Measurements from ENCODE around the gene PMM1. TPM values are rescaled to one million over a fixed set of nuclear protein-coding genes. Genes with fewer than 3 reads are reported as not detected.

PMM1 gene
- polyA plus RNA-seq, 2 of the 4 experiments (the other 2 are of a cell fraction), result 23.5 to 28.7 TPM

- Histone ChIP-seq H3K27ac (no peak overlapping the region), H3K4me1 (no peaks in the 10 kb centered on the region), H3K4me3 (no peak overlapping the region), H3K4me2 (no peak overlapping the region), H3K9me3 (no peaks in the 10 kb centered on the region)
- DNase-seq (ENCODE audit: low read depth in 1 of 2, low spot score in 1 of 2), result no peak
- FAIRE-seq, result no peak
- WGBS (ENCODE audit: missing lambda C conversion rate), result 97% methylated on average over 6 of the region's 16 CpGs
- ATAC-seq, result no peak
- ChIA-PET POLR2A (no interaction called here), CTCF (interaction anchor here (0.6 to 6.3 kb wide), 7 partner anchors 12 to 151 kb away, joined by 3 to 69 read pairs (median 7); no protein-coding TSS in a partner anchor)
- TF ChIP-seq USF2 (IDR thresholded peaks at IDR 0.05) (no peak), ZC3H11A (IDR thresholded peaks at IDR 0.05) (no peak), HDAC2 (IDR thresholded peaks at IDR 0.05) (no peak), MAZ (IDR thresholded peaks at IDR 0.05; ENCODE audit: borderline replicate concordance, low read depth, low read length) (no peak), EHF (CRISPR knock-in tag; IDR thresholded peaks at IDR 0.05) (no peak), JUN (IDR thresholded peaks at IDR 0.05) (no peak), EHMT2 (IDR thresholded peaks at IDR 0.05; ENCODE audit: low read depth) (no peak), HOXB13 (CRISPR knock-in tag; IDR thresholded peaks at IDR 0.05; ENCODE audit: low read depth) (no peak), NR3C1 (IDR thresholded peaks at IDR 0.05) (no peak), JUNB (IDR thresholded peaks at IDR 0.05) (no peak)
These were observed 61.4 kb downstream of the PMM1 start for GRCh38 chr22:41528132-41528766.

Other genes with a start within 250 kb of the PMM1 start
- gene TEF, start 207.9 kb downstream of the PMM1 start, polyA plus RNA-seq (2011; rRNA removed), result 2.8 and 4.3 TPM in 2 replicates
- gene TEF, start 207.9 kb downstream of the PMM1 start, polyA plus RNA-seq (2017; fragmentation: RNase III; extraction: RNeasy Plus Mini Kit Qiagen cat#74134 plus additional on column Dnase treatment), result 1.1 to 1.7 TPM (median 1.4 TPM) in 3 replicates
- gene TOB2, start 143.0 kb downstream of the PMM1 start, polyA plus RNA-seq (2011; rRNA removed), result 11.4 and 11.7 TPM in 2 replicates
- 13.6 to 14.7 TPM (median 14.4 TPM) in 3 replicates for gene TOB2, start 143.0 kb downstream of the PMM1 start, polyA plus RNA-seq (2017; fragmentation: RNase III; extraction: RNeasy Plus Mini Kit Qiagen cat#74134 plus additional on column Dnase treatment)
- 69.4 and 82.6 TPM in 2 replicates for gene PHF5A, start 121.1 kb downstream of the PMM1 start, polyA plus RNA-seq (2011; rRNA removed)
- gene PHF5A, start 121.1 kb downstream of the PMM1 start, polyA plus RNA-seq (2017; fragmentation: RNase III; extraction: RNeasy Plus Mini Kit Qiagen cat#74134 plus additional on column Dnase treatment), result 78.4 to 86.6 TPM (median 80.1 TPM) in 3 replicates
- 30.7 and 32.8 TPM in 2 replicates for gene ACO2, start 120.7 kb downstream of the PMM1 start, polyA plus RNA-seq (2011; rRNA removed)
- gene ACO2, start 120.7 kb downstream of the PMM1 start, polyA plus RNA-seq (2017; fragmentation: RNase III; extraction: RNeasy Plus Mini Kit Qiagen cat#74134 plus additional on column Dnase treatment), result 43.7 to 45.7 TPM (median 43.7 TPM) in 3 replicates
- 24.5 and 26.0 TPM in 2 replicates for gene POLR3H, start 45.4 kb downstream of the PMM1 start, polyA plus RNA-seq (2011; rRNA removed)
- 26.1 to 27.7 TPM (median 27.5 TPM) in 3 replicates for gene POLR3H, start 45.4 kb downstream of the PMM1 start, polyA plus RNA-seq (2017; fragmentation: RNase III; extraction: RNeasy Plus Mini Kit Qiagen cat#74134 plus additional on column Dnase treatment)
- 0.45 and 0.54 TPM in 2 replicates for gene CSDC2, start 28.8 kb downstream of the PMM1 start, polyA plus RNA-seq (2011; rRNA removed)
- 1.7 to 2.8 TPM (median 2.6 TPM) in 3 replicates for gene CSDC2, start 28.8 kb downstream of the PMM1 start, polyA plus RNA-seq (2017; fragmentation: RNase III; extraction: RNeasy Plus Mini Kit Qiagen cat#74134 plus additional on column Dnase treatment)
- 19.4 and 22.7 TPM in 2 replicates for gene DESI1, start 31.2 kb upstream of the PMM1 start, polyA plus RNA-seq (2011; rRNA removed)
- gene DESI1, start 31.2 kb upstream of the PMM1 start, polyA plus RNA-seq (2017; fragmentation: RNase III; extraction: RNeasy Plus Mini Kit Qiagen cat#74134 plus additional on column Dnase treatment), result 13.9 to 17.1 TPM (median 14.9 TPM) in 3 replicates
- 139 and 189 TPM in 2 replicates for gene XRCC6, start 31.5 kb upstream of the PMM1 start, polyA plus RNA-seq (2011; rRNA removed)
- gene XRCC6, start 31.5 kb upstream of the PMM1 start, polyA plus RNA-seq (2017; fragmentation: RNase III; extraction: RNeasy Plus Mini Kit Qiagen cat#74134 plus additional on column Dnase treatment), result 556 to 624 TPM (median 577 TPM) in 3 replicates
- gene SNU13, start 99.0 kb upstream of the PMM1 start, polyA plus RNA-seq (2011; rRNA removed), result 113 and 118 TPM in 2 replicates
- 92.2 to 102 TPM (median 94.7 TPM) in 3 replicates for gene SNU13, start 99.0 kb upstream of the PMM1 start, polyA plus RNA-seq (2017; fragmentation: RNase III; extraction: RNeasy Plus Mini Kit Qiagen cat#74134 plus additional on column Dnase treatment)
- 0.07 and 0.12 TPM in 2 replicates for gene MEI1, start 109.7 kb upstream of the PMM1 start, polyA plus RNA-seq (2011; rRNA removed)
- gene MEI1, start 109.7 kb upstream of the PMM1 start, polyA plus RNA-seq (2017; fragmentation: RNase III; extraction: RNeasy Plus Mini Kit Qiagen cat#74134 plus additional on column Dnase treatment), result not detected in 3 replicates
- gene CCDC134, start 210.8 kb upstream of the PMM1 start, polyA plus RNA-seq (2011; rRNA removed), result 2.5 and 3.6 TPM in 2 replicates
- 3.3 to 4.5 TPM (median 4.5 TPM) in 3 replicates for gene CCDC134, start 210.8 kb upstream of the PMM1 start, polyA plus RNA-seq (2017; fragmentation: RNase III; extraction: RNeasy Plus Mini Kit Qiagen cat#74134 plus additional on column Dnase treatment)
- 19.4 and 29.3 TPM in 2 replicates for gene SREBF2, start 243.3 kb upstream of the PMM1 start, polyA plus RNA-seq (2011; rRNA removed)
- gene SREBF2, start 243.3 kb upstream of the PMM1 start, polyA plus RNA-seq (2017; fragmentation: RNase III; extraction: RNeasy Plus Mini Kit Qiagen cat#74134 plus additional on column Dnase treatment), result 21.0 to 30.8 TPM (median 29.7 TPM) in 3 replicates